Activated CD4-positive, alpha-beta T cell treated with anti-CD3 and anti-CD28 coated beads, Interleukin-10, Interleukin-2, amounts not matched to agents 100 ng/mL and 50 ng/mL, durations not matched to agents 16 hours and 8 hours (primary cell): Measurements from ENCODE around the gene C10orf90.
A peak's percentile ranks its signal among the peaks of the same experiment; 100 is the strongest.

Experiments used
- DNase-seq: peaks from one replicate; pipeline ENCODE4 v3.0.0-alpha.2; 2020

Gene C10orf90

DNA sequence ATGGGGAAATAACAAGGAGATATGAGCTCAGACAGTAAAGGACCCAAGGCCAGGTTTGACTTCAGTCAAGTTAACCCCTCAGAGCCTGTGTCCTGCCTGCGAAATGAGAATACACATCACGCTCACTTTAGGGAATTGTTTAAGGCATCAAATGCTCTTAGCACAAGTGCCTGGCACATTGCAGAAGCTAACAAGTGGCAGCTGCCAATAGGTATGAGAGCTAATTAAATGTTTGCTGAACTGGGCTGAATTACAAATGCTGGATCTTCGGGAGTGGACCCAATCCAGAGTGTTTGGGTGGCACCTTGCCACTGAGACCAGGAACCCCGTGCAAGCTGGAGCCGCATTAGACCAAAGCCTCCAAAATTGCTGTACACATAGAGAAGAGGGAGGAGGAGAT, 136.8 kb downstream of the C10orf90 start:
- no peak for DNase-seq

DNA sequence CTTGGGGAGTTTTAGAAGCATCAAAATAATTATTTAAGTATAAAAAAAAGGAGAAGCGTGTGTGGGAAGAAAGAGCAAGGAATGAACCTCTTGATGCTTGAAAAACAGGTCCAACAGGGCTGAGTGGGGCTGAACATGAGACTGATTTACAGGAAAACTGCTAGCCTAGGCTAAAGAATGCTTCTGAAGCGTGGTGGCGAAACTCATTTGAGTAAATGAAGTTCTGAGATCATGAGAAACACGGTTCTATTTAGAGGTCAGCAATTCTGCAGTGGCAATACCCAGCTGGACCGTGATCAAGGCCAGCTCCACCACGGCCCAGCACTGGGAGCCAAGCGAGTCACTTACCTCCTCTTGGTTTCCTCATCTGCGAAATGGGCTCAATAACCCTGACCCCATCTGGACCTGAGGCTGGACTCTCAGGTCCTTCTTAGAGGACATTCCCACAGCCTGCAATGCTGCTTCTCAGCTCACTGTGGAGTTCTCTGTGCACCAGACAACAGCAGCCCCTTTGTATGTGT, 142.1 kb downstream of the C10orf90 start:
- DNase-seq = no peak

DNA sequence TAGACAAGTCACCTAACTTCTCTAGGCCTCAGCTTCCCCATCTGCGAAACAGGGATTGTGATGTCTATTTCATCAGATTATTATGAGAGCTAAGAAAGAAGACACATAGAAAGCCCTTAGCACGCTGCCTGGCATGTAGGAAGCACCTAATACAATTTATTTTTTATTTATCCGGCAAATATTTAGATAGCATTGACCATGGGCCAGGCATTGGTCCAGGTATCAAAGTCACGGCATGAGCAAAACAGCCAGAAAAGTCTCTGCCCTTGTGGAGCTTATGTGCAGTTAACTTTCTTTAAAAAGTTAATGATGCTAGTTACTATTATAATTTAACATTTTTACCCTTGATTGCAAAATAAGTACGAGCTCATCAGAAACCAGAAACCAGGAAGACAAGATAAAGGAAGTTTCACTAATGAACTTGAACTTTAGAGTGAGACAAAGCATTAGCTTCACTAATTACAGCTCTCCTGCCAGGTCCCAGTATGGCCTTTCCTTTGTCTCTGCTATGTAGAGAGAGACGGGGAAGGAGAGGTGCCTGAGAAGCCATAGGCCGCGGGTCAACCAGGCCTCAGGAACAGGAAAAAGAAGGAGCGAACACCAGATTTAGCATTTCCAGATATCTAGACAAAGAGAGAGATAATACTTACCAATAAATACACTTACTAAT, 142.7 kb downstream of the C10orf90 start:
- no peak for DNase-seq

DNA sequence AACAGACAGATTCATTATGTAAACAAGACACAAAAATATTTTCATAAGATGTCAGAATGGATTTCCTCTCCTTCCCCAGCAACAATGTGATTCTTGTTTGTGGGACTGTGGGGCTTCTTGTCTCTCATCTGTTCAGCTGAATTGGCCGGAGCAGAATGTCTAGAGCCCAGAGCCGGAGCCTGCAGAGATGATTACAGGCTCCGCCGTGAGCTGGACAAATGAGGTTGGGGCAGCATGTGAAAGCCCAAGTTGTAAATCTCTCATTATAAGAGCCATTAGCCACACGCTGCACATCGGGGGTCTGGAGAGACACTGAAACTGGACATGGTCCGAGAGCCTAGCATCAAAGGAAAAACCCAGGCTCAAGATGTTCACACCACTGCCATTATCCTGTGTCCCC, 145.2 kb downstream of the C10orf90 start:
- no peak for DNase-seq

DNA sequence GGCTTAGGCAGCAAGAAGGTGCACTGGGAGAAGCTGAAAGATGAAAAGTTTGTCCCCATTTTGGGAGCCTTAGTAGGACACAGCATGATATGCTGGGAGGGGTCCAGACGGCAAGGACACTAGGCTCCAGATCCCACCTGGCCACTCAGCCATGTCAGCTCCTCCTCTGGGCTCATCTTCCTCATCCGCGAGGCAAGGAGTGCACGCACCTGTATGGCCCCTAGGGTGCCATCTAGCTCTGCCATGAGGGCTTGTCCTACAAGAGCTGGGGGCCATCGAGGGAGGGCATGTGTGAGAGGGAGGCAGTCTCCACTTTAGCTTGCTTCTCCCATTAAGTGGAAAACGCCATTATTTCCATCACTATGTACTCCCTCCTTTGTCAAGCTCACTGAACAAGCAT, 146.0 kb downstream of the C10orf90 start:
- no peak for DNase-seq

DNA sequence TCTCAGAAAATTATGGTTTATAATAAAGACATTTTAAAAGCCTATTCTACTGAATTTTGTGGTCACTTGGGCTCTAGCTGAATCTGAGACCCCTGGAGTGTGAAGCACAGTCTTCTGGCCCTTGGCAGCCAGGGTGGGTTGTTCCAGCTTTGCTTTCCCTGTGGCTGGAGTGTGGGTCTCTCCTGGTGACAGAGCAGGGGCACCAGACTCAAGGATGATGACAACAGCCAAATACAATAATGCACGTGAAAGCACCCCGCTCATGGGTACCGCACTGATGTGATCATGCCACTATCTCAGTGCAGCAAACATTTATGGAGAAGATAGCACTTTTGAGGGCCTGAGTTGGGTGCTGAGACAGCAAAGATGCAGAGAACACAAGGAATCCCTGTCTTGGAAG, 147.4 kb downstream of the C10orf90 start:
- DNase-seq = no peak

DNA sequence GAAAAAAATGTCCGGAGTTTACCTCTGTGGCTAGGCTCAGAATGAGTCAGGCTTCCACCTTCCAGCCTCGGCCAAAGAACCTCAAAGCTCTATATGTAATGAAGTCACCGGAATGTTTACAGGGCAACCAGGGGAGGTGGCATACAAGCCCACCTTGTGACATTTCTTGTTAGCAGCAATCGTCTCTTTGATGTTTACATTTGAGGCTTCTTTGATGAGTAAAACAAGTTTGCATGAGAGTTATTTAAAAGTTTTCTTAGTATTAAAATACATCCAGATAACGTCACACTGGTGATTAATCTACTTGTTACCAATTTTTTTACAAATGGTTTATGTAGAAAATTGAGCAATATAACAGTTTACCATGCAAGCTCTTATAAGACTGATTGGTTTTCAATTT, 149.1 kb downstream of the C10orf90 start:
- DNase-seq = no peak

DNA sequence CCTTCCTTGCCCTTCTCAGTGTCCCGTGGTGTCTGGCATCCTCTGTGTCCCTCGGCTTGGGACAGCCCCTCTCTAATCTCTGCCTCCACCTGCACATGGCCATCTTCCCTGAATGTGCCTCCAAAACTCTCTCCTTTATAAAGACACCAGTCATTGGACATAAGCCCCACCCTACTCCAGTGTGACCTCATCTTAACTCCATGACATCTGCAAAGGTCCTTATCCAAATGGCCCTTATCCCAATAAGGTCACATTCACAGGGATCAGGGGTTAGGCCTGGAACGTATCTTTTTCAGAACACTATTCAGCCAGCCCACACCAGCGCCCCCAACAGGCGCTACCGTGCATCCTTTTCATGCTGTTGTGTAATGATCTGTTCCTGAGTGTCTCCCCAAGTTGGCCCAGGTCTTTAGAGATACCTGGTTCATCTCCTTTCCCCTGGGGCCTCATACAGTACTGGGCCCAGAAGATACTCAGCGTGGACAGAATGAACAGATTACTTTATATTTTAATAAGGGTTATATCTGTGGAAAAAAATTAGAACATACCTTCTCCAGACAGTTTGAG, 149.7 kb downstream of the C10orf90 start:
- no peak for DNase-seq

DNA sequence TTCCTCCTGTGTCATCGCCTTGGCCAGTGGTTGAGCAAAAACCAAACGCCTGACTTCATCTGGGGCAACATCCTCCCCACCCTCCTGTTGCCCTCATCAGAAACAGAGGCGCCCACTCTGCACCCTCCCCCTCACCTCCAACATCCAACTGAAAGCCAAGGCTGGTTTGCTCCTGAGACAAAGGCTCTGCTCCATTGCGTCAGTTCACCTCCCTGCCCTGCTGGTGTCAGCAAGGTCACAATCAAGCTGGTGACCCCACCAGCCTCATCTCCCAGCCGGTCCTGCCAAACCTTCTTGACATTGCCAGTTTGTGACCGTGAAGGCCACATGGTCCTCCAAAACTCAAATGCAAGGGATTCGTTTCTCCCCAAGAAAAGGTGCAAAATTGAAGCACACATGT, 150.5 kb downstream of the C10orf90 start:
- DNase-seq = no peak

DNA sequence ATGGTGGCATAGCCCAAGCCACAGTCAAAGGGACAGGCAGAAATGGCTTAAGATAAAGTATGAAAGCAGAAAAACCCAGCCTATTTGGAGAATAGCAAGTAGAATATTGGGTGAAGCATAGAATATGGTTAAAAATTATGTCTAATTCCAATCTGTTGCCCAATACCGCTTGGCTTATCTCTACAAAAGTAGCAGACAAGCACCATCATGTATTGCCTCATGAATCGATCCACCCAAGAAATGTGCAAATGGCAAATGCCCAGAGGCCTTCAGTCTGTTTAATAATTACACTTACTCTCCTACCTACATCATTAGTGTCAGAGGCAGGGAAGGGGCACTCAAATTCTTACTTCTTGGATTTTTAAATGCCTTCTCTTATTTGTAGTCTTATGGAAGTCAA, 151.3 kb downstream of the C10orf90 start:
- no peak for DNase-seq

DNA sequence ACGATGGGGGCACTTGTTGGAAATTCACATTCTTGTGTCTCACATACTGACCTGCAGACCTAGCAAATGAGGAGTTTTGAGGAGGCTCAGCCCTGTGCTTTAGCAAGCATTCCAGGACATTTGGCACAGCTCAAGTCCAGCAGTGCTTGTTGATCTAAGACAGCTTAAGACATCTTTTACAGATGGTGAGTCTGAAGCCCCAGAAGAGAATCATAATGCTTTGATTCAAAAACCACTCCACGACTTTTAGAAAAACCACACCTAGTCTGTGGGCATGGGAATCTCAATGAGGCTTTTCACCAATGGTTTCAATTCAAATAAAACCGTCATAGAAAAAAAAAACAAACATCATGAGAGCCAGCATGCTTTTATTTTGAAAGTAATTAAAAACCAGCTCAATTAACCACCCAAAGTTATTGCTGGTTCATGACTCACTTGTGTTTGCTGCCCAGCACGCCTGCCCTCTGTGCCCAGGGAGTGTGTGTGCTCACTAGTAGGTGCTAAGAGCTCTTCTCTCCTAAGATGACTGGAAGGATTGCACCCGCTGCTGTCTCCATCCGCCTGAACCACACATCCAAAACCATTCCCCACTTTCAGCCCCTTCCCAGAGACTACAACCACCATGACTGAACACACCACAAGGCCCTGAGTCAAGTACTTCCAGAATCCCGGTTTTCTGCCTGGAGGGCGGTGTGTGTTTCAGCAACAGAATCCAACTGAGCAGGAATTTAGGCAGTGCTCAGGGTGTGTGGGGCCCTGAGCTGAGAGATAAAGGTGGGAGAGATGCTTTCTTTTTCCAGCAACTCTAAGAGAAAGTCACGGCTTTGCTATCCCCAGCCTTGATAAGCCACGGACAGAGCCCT, 152.0 kb downstream of the C10orf90 start:
- no peak for DNase-seq

DNA sequence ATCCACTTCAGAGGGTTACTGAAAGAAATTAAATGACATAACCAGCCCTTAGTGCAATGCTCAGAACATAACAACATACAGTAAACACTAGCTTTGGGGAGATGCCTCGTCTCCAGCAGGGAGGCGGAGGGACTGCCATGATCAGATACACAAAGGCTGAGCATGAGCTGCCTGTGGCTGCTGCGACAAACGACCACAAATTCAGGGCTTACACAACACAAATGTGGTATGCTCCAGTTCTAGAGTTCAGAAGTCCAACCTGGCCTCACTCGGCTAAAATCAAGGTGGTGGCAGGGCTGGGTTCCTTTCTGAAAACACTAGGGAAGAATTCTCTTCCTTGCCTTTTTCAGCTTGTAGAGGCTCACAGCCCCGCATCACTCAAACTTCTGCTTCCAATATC, 154.0 kb downstream of the C10orf90 start:
- DNase-seq = no peak

DNA sequence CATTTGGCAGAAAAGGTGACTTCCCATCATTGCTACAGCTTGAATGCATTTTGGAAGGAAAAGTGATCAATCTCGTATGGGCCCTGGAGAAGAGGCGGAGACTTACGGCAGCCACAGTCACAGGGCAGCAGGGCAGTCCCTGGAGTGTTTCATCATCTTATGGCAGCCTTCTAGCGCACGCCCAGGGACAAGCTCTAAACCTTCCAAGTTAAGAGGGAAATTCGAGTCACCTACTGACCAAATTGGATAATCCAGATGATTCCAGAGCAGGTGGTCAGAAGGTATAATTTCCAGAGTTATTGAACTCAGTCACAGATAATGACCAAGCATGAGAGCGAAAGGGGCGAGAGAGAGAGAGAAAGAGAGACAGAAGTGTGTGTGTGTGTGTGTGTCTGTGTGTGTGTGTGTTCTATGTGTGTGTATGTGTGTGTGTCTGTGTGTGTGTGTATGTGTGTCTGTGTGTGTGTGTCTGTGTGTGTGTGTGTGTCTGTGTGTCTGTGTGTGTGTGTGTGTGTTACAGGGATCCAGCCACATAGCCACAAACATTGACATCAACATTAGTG, 158.5 kb downstream of the C10orf90 start:
- DNase-seq = no peak

DNA sequence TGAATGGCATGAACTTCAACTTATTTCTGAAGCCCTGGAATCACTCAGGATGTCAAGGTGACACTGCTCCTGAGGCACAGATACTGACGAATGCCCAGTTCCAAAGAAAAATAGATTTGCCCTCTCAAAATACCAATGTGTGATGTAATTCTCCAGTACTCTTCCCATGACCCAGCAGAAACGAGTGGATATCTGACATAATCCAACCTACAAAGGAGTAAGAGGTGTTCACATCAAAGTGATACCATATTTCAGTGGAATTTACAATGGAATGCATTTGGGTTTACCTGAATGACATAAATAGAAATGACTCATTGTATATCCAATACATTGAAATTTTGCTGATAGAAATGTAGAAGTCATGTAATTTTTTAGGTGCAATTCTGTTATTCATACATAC, 161.3 kb downstream of the C10orf90 start:
- DNase-seq = no peak

DNA sequence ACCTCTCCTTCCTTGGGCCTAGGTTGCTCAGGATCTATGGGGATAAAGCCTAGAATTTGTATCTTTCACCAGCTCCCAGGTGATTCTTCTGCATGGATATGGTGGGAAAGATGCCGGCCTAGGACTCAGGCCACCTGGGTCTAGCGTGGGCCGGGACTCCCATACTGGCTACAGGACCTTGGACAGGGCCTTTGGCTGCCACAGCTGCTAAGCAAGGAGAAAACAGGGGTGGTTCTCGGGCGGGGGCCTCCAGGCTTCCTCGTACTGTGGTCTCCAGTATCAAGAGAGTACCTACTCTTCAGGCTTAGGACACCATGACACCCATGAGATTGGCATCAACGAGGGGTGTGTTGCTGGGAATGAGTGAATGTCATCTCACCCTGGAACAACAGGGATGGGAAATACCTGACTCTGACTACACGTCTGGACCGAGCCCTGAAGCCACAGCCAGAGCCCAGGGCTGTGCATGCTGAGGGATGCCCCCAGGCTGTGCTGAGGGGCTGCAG, 161.9 kb downstream of the C10orf90 start:
- DNase-seq = no peak

DNA sequence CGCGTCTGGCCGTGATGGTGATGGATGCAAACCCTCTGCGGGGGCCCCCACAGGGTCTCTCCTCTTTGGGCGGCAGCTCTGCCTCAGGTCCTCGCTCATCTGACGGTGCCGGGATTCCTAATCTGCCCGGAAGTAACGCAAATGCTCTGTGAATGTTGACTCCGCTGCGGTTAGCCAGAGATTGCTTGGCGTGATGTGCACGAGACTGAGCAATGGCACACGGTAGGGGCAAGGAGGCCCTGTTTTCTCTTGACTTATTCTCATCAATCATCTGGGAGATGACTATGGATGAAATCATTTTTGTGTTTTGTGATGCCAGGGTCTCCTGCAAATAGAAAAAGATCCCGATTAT, 165.8 kb downstream of the C10orf90 start:
- DNase-seq = no peak

DNA sequence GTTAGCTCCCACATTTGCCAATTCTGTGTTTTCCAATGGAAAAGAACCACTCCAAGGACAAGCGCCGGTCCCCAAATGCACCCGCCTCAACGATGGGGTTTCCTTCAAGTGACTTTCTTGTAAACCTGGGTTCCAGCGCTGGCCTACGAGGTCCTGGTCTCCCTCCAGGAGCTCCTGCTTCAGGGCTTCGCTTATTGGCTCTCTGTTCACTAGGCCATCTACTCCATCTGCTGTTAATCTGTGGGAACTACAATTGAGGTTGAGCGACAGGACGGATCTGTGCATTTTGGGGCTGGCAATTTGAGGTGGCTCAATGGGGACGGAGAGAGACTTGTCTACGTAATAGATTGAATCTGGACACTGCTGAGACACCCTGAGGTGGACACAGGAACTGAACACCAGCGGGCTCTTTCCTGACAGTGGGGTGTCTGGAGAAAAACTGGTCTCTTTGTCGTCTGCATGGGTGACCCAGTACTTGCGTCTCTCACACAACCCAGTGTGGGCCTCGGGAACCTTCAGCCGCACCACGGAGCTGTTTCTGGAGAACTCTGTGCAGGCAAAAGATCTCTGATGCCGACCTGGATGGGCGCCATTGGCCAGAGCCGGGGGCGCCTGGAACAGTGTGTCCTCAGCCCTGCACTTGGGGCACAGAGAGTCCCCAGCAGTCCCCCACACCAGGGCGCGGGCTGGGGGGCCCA, 166.3 kb downstream of the C10orf90 start:
- peak; percentile 39 for DNase-seq

DNA sequence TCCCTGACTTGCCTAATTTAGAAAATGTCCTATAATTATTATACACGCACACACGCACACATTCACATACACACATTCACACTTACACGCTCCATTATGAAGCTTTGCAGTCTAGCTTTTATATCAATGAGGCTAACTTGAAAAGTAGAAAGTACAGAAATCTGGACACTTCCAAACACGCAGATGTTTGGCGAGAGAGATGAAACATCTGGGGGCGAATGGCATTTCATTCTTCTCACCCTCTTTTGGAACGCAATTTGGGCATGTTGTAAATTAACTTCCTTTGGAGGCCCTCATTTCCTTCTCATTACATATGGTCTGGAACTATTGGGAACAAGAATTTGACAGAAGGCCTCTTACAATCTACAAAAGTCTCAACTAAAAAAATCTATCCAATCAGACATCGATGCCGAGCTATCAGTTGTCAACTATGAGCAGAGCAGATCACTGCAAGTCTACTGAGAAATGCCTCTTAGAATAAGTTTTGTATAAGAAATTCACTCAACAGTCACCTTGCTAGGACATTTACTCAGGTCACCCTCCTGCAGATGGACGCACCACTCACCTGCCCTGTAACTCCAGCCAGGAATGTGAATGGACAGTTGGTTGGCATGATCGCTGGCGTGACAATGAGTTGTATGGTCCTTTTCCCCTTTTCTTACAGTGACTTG, 167.0 kb downstream of the C10orf90 start:
- no peak for DNase-seq

DNA sequence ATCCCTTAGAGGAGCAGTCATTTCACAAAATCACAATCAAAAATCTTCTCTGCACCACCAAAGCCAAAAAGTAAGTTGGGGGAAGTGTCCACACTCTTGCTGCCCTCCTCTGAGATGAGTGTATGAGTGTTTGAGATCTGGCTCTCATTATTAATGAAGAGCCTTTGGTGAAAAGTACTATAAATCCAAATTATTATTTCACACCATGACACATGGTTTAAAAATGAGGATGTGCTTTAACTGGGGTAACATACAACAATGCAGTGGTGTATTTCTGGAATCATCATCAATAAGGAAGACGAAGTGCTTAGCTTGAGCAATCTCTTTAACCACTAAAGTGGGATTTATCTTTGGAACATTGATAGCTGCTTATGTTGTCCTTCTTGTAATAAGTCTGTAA, 168.1 kb downstream of the C10orf90 start:
- no peak for DNase-seq

DNA sequence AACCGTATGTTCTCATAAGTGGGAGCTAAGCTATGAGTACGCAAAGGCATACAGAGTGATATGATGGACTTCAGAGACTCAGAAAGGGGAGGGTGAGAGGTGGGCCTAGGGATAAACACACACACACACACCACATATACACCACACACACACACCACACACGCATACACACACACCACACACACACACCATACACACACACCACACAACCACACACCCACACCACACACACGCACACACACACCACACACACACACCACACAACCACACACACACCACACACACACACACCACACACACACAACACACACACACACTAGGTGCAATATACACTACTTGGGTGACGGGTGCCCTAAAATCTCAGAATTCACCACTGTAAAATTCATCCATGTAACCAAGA, 168.7 kb downstream of the C10orf90 start:
- no peak for DNase-seq

DNA sequence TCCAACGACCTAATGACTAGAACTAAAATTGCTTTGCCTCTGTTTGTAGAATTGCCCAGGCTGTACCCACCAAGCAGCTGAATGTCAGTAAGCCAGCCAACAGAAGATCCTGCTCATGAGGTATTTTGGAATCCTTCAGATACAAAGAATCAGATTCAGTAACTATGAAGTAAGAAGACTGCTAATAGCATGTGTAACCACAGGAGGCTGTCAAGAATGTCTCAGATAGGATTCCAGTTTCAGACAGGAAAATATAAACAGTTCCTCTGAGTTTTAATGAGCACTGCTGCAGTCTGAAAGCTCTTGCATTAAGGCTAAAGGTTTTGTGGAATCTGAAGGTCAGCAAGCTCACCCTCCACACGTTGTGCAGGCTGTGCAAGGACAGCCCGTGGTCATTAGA, 169.6 kb downstream of the C10orf90 start:
- DNase-seq = no peak

DNA sequence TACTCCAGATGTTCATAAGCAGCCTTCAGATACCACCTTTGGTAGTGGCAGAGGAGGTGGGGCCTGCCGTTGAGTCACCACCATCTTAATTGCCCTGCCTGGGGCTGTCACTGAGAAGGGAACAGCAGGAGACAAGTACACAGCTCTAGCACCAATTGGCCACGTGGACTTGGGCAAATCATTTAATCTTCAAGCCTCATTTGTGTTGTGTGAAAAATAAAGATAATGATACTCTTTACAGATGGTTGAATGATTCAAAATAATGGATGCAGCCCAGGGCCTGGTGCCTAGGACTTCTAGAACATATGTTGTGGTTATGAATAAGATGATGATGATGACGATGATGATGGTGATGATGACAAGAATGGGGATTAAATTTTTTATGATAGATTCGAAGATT, 170.3 kb downstream of the C10orf90 start:
- DNase-seq = no peak
